HG02884 (cell line): ENCODE results near the gene ARHGAP22.
"Not testable (repeated sequence)": the region's sequence is repeated elsewhere in the genome, so short reads cannot be mapped to it uniquely, and the experiment has no call there.

Source experiments
- ATAC-seq: cut with Tn5 transposase; IDR thresholded peaks from one replicate; pipeline ENCODE4 v1.9.1; 2021; ENCODE audit warnings: mild to moderate bottlenecking, moderate library complexity; ENCODE audit not compliant: unreplicated experiment

The ARHGAP22 gene

GRCh38 chr10:48439581-48440041 lies 165.3 kb downstream of the ARHGAP22 start:
- ATAC-seq = no peak

DNA sequence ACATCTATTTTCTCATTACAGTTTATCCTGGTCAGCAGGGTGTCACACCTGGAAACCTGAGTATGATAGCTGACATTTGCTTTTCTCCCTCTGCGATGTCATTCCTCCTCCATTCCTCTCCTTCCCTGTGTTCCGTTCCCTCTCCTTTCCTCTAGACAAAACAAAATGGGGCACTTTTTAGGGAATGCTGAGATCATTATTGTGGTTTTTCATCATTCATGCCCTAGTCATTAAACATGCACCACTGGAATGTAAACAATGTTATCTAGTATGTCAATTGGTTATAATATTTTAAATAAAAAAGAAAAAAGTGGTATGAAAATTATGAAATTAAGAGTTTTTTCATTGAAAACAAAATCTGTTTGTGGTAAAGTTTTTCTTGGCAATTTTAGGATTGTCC lies 165.8 kb downstream of the ARHGAP22 start:
- no peak for ATAC-seq

- ATAC-seq = no peak
These were observed 167.3 kb downstream of the ARHGAP22 start for GRCh38 chr10:48437546-48437945.

- ATAC-seq = no peak
These were observed 173.0 kb downstream of the ARHGAP22 start for GRCh38 chr10:48431871-48432270.

DNA sequence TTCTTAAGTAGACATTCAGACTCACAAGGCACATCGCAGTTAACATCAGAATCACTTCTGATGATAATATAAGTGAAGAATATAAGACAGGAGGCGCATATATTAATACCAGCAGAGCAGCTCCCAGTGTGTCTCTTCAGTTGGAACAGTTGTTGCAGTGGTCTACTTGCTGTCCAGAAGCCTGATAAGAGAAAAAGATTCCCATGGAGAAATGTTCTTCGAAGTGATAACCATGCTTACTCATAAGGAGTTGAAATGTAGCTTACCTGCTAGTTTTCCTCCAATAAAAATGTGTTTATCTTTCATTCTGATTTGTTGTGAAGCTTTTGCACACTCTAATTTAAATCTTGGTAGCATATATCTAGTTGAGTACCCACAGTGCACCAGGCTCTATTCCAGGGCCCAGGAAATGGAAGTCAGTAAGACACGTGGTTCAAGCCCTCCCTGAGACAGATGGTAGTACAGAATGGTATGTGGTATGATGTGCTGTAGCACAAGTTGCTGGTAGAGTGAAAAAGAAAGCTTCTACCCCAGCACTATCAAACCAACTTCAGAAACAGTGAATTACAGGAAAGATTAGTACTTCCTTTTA lies 174.4 kb downstream of the ARHGAP22 start:
- ATAC-seq = no peak

- no peak for ATAC-seq
These were observed 175.6 kb downstream of the ARHGAP22 start for GRCh38 chr10:48429309-48429708.

- no peak for ATAC-seq
These were observed 176.0 kb downstream of the ARHGAP22 start for GRCh38 chr10:48428896-48429295.

GRCh38 chr10:48423884-48424283 lies 181.0 kb downstream of the ARHGAP22 start:
- no peak for ATAC-seq

DNA sequence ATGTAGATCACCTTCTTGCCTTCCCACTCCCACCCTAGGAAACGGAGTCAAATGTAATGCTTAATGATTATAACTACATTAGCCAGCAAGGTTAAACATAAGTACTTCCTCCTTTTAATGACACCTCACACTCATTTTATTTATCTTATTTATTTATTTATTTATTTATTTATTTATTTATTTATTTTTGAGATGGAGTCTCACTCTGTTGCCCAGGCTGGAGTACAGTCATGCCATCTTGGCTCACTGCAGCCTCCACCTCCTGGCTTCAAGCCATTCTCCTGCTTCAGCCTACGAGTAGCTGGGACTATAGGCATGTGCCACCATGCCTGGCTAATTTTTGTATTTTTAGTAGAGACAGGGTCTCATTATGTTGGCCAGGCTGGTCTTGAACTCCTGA lies 183.0 kb downstream of the ARHGAP22 start:
- not testable (repeated sequence) for ATAC-seq

DNA sequence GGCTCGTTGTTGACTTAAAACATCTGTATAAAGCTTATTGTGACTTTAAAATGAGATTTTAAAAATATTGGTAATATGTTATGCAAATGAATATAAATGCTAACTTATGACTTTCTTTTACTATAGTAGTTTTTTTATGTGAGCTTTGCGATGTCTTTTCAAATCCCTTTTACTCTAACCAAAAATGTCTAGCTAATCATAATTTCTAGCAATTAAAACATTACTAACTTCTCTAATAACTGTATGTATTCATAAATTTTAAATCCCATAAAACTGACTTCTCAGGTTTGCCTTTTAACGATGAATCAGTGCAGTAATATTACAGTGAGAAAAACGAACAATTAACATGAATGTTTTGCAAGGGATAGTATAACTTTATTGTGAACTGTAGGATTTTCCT lies 185.2 kb downstream of the ARHGAP22 start:
- ATAC-seq = no peak

DNA sequence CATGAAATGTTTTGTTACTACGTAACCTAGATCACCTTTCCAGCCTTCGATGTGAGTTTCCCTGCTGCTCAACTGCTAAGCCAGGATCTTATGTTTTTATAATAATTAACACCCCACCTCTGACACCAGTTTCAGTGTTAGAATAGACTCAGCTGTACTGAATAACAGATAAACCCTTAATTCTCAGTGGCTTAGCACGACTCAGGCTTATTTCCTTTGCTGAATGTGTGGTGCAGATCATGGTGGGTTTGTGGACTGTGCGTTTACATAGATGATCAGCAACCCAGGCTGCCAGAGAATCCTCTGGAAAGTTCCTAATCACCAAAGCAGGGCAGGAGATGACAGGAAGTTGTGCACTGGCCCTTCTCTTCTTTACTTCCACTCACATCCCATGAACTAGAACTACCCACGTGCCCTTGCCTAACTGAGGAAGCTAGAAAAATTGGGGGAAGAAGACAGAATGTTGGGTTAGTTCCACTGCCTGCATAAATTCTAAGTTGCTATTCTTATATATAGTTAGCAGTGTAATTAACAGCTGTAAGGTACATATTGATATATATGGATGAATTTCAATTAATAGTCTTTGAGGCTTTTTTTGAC lies 186.6 kb downstream of the ARHGAP22 start:
- ATAC-seq = no peak

- no peak for ATAC-seq
These were observed 187.5 kb downstream of the ARHGAP22 start for GRCh38 chr10:48417374-48417773.

GRCh38 chr10:48416584-48417232 lies 188.2 kb downstream of the ARHGAP22 start:
- no peak for ATAC-seq

- no peak for ATAC-seq
These were observed 190.1 kb downstream of the ARHGAP22 start for GRCh38 chr10:48414778-48415177.

DNA sequence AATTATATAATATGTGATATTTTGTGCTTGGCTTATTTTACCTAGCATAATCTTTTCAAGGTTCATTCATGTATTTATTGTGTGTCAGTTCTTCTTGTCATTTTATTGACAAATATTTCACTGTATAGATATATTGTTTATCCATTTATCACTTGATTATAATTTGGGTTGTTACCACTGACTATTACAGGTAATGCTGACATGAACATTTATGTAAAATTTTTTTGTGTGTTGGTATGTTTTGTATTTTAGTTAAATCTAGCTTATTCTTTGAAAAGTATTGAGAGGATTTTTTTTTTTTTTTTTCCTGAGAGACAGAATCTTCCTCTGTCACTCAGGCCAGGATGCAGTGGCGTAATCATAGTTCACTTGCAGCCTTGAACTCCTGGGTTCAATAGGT lies 190.7 kb downstream of the ARHGAP22 start:
- ATAC-seq = no peak

DNA sequence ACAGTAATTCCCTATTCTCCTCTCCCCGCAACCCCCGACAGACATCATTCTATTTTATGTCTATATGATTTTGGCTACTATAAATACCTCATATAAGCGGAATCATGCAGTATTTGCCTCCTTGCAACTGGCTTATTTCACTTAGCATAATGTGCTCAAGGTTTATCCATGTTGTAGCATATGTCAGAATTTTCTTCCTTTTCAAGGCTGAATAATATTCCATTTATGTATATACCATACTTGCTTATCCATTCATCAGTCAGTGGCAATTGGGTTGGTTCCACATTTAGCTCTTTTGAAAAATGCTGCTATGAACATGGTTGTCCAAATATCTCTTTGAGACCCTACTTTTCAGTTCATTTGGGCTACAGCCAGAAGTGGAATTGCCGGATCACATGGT lies 191.9 kb downstream of the ARHGAP22 start:
- no peak for ATAC-seq

DNA sequence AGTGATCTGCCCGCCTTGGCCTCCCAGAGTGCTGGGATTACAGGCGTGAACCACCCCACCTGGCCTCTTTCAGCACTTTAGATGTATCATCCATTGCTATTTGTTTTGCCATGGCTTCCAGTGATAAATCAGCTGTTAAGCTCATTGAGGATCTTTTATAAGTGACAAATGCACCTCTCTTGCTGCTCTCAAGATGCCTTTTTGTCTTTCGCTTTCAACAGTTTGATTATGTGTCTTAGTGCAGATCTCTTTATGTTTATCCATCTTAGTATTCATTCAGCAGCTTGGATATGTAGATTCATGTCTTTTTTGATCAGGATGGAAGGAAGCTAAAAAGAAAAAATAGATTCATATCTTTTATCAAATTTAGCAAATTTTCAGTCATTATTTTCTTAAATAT lies 192.8 kb downstream of the ARHGAP22 start:
- ATAC-seq = no peak

- ATAC-seq = no peak
These were observed 193.4 kb downstream of the ARHGAP22 start for GRCh38 chr10:48411510-48411909.

- no peak for ATAC-seq
These were observed 194.4 kb downstream of the ARHGAP22 start for GRCh38 chr10:48410503-48410902.

GRCh38 chr10:48406658-48407057 lies 198.2 kb downstream of the ARHGAP22 start:
- ATAC-seq = no peak

DNA sequence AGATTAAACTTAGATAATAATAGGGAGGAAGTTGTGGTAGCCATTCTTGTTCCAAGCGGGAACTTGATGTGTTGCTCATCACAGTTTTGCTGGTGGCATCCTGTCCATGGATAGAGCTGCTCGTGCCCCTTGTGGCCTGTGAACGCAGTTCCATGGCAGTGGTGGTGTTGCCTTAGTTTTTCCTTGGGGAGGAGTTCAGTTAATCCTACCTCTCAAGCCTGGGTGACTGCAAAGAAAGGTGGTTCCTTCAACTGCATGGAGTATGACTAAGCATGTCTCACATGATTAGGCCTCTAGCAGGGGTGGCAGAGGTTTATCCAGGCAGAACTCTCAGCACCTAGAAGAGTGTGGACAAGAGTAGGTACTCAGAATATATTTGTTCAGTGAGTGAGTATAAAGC lies 198.7 kb downstream of the ARHGAP22 start:
- no peak for ATAC-seq

DNA sequence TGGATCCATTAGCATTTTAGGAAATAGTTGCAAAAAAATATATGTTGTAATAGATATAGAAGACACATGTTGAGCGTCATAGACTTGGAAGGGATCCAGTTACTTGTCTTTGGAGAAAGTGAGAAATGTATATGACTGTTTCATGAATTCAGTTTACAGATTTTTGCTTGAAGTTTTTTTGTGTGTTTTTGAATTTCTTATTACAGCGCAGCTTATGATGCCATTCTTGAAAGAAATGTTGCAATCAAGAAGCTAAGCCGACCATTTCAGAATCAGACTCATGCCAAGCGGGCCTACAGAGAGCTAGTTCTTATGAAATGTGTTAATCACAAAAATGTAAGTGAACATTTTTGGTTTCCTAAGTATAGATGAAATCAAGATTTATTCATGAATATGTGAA lies 200.2 kb downstream of the ARHGAP22 start:
- ATAC-seq = no peak
